GM12878 (cell line): ENCODE results near the gene NOS1AP.

ENCODE experiments used
- CREB1 ChIP-seq: IDR thresholded peaks from 2 replicates; pipeline ENCODE4 v1.6.1; 2012; ENCODE audit warnings: low read depth, mild to moderate bottlenecking, inconsistent platforms
- FOXK2 ChIP-seq: fragments of 450-650 bp; IDR thresholded peaks from 2 replicates; pipeline ENCODE4 v1.6.1; 2017; ENCODE audit warnings: mild to moderate bottlenecking, moderate library complexity
- GABPA ChIP-seq: IDR thresholded peaks from 2 replicates; pipeline ENCODE4 v1.6.1; 2014; ENCODE audit warnings: antibody characterized with exemption, low read depth, mild to moderate bottlenecking, inconsistent platforms
- RAD21 ChIP-seq: IDR thresholded peaks from 2 replicates; pipeline ENCODE4 v1.6.1; 2011; ENCODE audit warnings: mild to moderate bottlenecking, low read depth, low read length, moderate library complexity; ENCODE audit not compliant: insufficient read depth
- TF ChIP-seq, protein P1 (sequence below), 3 experiments: IDR thresholded peaks in 2 of 3; conservative IDR thresholded peaks in 1 of 3; 2 replicates each; pipeline ENCODE4 v1.5.1; 2011; ENCODE audit warnings: low read depth in 3 of 3, low read length in 3 of 3, mild to moderate bottlenecking in 3 of 3, control low read depth in 2 of 3, moderate library complexity in 2 of 3, inconsistent platforms in 1 of 3, mixed read lengths in 1 of 3; ENCODE audit not compliant: control insufficient read depth in 2 of 3, insufficient read depth in 1 of 3; ENCODE audit errors: extremely low read depth in 1 of 3
- TF ChIP-seq, protein P2 (sequence below): IDR thresholded peaks from 2 replicates; pipeline ENCODE4 v1.6.1; 2012; ENCODE audit warnings: mild to moderate bottlenecking, low read depth, low read length

DNA sequence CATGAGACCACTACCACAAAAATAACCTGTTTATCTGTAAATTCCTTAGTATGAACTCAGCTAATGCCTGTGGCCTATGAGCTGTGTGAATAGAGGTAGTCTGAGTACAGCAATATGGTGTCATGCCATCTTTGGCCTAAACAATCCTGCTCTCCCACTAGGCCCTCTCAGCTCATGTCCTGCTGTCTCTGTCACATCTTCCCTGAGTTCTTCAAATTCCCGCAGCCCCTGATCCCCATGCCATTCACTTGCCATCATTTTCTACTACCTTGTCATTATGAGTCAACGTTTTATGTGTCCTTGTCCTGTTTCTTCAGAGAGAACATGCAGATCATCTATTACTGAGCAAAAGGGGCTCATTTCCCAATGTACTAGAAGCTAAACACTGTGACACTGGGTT lies 181.6 kb downstream of the NOS1AP start:
- TF ChIP-seq, protein P1, sequence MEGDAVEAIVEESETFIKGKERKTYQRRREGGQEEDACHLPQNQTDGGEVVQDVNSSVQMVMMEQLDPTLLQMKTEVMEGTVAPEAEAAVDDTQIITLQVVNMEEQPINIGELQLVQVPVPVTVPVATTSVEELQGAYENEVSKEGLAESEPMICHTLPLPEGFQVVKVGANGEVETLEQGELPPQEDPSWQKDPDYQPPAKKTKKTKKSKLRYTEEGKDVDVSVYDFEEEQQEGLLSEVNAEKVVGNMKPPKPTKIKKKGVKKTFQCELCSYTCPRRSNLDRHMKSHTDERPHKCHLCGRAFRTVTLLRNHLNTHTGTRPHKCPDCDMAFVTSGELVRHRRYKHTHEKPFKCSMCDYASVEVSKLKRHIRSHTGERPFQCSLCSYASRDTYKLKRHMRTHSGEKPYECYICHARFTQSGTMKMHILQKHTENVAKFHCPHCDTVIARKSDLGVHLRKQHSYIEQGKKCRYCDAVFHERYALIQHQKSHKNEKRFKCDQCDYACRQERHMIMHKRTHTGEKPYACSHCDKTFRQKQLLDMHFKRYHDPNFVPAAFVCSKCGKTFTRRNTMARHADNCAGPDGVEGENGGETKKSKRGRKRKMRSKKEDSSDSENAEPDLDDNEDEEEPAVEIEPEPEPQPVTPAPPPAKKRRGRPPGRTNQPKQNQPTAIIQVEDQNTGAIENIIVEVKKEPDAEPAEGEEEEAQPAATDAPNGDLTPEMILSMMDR (IDR thresholded peaks at IDR 0.05 in 2 of 3, conservative IDR thresholded peaks at IDR 0.05 in 1 of 3; ENCODE audit: control insufficient read depth in 2 of 3, extremely low read depth in 1 of 3, insufficient read depth in 1 of 3, low read depth in 3 of 3, low read length in 3 of 3), result no peak
- TF ChIP-seq, protein P2, sequence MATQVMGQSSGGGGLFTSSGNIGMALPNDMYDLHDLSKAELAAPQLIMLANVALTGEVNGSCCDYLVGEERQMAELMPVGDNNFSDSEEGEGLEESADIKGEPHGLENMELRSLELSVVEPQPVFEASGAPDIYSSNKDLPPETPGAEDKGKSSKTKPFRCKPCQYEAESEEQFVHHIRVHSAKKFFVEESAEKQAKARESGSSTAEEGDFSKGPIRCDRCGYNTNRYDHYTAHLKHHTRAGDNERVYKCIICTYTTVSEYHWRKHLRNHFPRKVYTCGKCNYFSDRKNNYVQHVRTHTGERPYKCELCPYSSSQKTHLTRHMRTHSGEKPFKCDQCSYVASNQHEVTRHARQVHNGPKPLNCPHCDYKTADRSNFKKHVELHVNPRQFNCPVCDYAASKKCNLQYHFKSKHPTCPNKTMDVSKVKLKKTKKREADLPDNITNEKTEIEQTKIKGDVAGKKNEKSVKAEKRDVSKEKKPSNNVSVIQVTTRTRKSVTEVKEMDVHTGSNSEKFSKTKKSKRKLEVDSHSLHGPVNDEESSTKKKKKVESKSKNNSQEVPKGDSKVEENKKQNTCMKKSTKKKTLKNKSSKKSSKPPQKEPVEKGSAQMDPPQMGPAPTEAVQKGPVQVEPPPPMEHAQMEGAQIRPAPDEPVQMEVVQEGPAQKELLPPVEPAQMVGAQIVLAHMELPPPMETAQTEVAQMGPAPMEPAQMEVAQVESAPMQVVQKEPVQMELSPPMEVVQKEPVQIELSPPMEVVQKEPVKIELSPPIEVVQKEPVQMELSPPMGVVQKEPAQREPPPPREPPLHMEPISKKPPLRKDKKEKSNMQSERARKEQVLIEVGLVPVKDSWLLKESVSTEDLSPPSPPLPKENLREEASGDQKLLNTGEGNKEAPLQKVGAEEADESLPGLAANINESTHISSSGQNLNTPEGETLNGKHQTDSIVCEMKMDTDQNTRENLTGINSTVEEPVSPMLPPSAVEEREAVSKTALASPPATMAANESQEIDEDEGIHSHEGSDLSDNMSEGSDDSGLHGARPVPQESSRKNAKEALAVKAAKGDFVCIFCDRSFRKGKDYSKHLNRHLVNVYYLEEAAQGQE, result no peak
- no peak for TF ChIP-seq RAD21
- no peak for TF ChIP-seq CREB1
- TF ChIP-seq FOXK2, result no peak
- no peak for TF ChIP-seq GABPA
